ENCODE results near the gene GPNMB. TPM values are rescaled to one million over a fixed set of nuclear protein-coding genes. Genes with fewer than 3 reads are reported as not detected.

The GPNMB gene
- total and polyA plus RNA-seq, 2 of the 13 experiments (the other 11 are each of a cell fraction or from before 2014, with no cell fraction given) = 1.1 to 1.6 TPM

- TF ChIP-seq REPIN1 (CRISPR knock-in tag; IDR thresholded peaks at IDR 0.05; ENCODE audit: borderline replicate concordance, low read depth) (no peak), ZNF761 (CRISPR knock-in tag; conservative IDR thresholded peaks at IDR 0.05) (no peak), ZSCAN22 (CRISPR knock-in tag; IDR thresholded peaks at IDR 0.05) (no peak), MAZ (IDR thresholded peaks at IDR 0.05; ENCODE audit: borderline replicate concordance, low read depth, low read length) (no peak), MAZ (CRISPR knock-in tag; IDR thresholded peaks at IDR 0.05; ENCODE audit: low read depth) (no peak), ELK4 (CRISPR knock-in tag; IDR thresholded peaks at IDR 0.05; ENCODE audit: borderline replicate concordance) (no peak)
- TF ChIP-seq, protein P1, sequence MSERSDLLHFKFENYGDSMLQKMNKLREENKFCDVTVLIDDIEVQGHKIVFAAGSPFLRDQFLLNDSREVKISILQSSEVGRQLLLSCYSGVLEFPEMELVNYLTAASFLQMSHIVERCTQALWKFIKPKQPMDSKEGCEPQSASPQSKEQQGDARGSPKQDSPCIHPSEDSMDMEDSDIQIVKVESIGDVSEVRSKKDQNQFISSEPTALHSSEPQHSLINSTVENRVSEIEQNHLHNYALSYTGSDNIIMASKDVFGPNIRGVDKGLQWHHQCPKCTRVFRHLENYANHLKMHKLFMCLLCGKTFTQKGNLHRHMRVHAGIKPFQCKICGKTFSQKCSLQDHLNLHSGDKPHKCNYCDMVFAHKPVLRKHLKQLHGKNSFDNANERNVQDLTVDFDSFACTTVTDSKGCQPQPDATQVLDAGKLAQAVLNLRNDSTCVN (CRISPR knock-in tag; IDR thresholded peaks at IDR 0.05; ENCODE audit: borderline replicate concordance) = no peak
Observed at GRCh38 chr7:23239698-23240097, 6.9 kb upstream of the GPNMB start (continued).

- no peak overlapping the region for H2AFZ ChIP-seq (ENCODE audit: low read length)
- no peak overlapping the region for H3K9ac ChIP-seq (ENCODE audit: insufficient read depth, low read depth, low read length)
- H3K4me3 ChIP-seq (replicated peaks in 1 of 3; ENCODE audit: insufficient read depth in 1 of 3, low read depth in 2 of 3, low read length in 3 of 3) = no peak overlapping the region
- no peak for FAIRE-seq
- WGBS (ENCODE audit: low lambda C conversion rate) = 19% methylated on average over 3 of the region's 3 CpGs
- no peak for DNase-seq (ENCODE audit: low spot score)
- no peak for TF ChIP-seq TAF15 (IDR thresholded peaks at IDR 0.05; ENCODE audit: low read depth, low read length, poor library complexity, severe bottlenecking)
- no peak for TF ChIP-seq ZNF160 (CRISPR knock-in tag; IDR thresholded peaks at IDR 0.05)
- no peak overlapping the region for H3K27ac ChIP-seq (ENCODE audit: extremely low read length, insufficient read depth, low read length)
- ChIA-PET POLR2A (no interaction called here), CTCF (ENCODE audit: low intra/inter-chr PET ratio, low total read pairs) (no interaction called here)
- no peaks in the 10 kb centered on the region for H3K9me3 ChIP-seq (ENCODE audit: low read length)
- no TSS peak for BruUV-seq (replicated peaks)
- no peaks in the 10 kb centered on the region for H3K36me3 ChIP-seq (replicated peaks in 1 of 2; ENCODE audit: control insufficient read depth in 1 of 2, insufficient read depth in 2 of 2, low read length in 2 of 2)
- peaks cover 8% of the 10 kb centered on the region; the same call in 1 of the 2 replicates for H3K4me1 ChIP-seq (ENCODE audit: insufficient read depth, low read length)
- in situ Hi-C loops (cut with HindIII; ENCODE audit: extremely low pct_ligation_motif_present, low pct_unique_long_range_greater_than_20kb) = no loop called here
- ATAC-seq = no peak
- H3K27me3 ChIP-seq (ENCODE audit: control insufficient read depth in 1 of 2, insufficient read depth in 2 of 2, low read length in 2 of 2) = peaks cover 2 to 40% of the 10 kb centered on the region in 2 experiments; a peak in 3 of 5 replicates
- no peak overlapping the region for H3K4me2 ChIP-seq (ENCODE audit: low read depth, low read length)
- H4K20me1 ChIP-seq (ENCODE audit: insufficient read depth, low read length) = no peaks in the 10 kb centered on the region
- no peaks in the 10 kb centered on the region for H3K79me2 ChIP-seq (ENCODE audit: insufficient read depth, low read length)
- intact Hi-C loops (cut with micrococcal nuclease; ENCODE audit: unreplicated experiment) = no loop called here
Observed at GRCh38 chr7:23242321-23242720, 4.3 kb upstream of the GPNMB start.

Measured in HepG2 (cell line).